Activated T-helper 1 cell treated with Interleukin-2 at 50 U/mL for 16 hours (primary cell): ENCODE measurements around the gene PARP9.

Source experiments
- DNase-seq: peaks from one replicate; pipeline ENCODE4 v3.0.0-alpha.2; 2020; ENCODE audit warnings: low read depth

PARP9 gene

GRCh38 chr3:122484985-122485384 lies 79.1 kb downstream of the PARP9 start:
- no peak for DNase-seq

- DNase-seq, result no peak
Measured at GRCh38 chr3:122481390-122481789, 82.7 kb downstream of the PARP9 start.
